RCC 7860 (cell line): ENCODE data around the gene ZNF326.

Experiments
- DNase-seq: peaks from one replicate; pipeline ENCODE4 v3.0.0-alpha.2; 2015; ENCODE audit warnings: low spot score
- FAIRE-seq: peaks from 2 replicates; lab custom pipeline; 2012; peaks lifted over from hg19 to GRCh38; lab: Jason Lieb, UNC

Gene ZNF326

DNA sequence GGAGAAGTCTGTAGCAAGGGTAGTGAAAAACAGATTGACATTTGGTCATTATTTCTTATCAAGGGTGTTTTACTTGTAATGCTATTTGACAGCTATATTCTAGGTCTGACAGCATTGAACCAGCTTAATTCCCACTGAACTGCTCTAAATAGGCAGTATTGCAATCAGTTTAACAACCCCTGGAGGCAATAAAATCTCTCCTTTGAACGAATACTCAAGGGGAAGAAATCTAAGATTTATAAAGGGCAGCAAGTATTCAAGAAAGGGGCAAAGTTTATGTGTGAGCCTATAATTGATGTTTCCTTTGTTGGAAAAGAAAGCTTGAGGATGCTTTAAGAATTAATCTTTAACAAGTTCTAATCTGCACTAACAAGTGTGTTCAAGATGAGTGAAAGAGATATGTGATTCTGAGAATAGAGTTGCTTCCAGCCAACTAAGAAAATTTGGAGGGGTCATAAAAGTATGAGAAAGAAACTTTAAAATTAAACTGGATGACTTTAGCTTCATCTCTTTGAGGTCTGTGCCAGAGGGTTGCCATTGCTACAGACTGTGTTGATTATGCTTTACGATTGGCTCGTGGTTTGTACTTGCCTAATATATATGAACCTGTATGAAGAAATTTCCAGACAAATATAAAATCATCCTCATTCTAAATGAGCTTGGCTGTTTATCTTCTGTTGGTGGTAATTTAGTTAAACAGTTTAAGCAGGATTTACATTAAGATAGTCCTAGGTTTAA lies 72.5 kb downstream of the ZNF326 start:
- no peak for FAIRE-seq
- DNase-seq: no peak

DNA sequence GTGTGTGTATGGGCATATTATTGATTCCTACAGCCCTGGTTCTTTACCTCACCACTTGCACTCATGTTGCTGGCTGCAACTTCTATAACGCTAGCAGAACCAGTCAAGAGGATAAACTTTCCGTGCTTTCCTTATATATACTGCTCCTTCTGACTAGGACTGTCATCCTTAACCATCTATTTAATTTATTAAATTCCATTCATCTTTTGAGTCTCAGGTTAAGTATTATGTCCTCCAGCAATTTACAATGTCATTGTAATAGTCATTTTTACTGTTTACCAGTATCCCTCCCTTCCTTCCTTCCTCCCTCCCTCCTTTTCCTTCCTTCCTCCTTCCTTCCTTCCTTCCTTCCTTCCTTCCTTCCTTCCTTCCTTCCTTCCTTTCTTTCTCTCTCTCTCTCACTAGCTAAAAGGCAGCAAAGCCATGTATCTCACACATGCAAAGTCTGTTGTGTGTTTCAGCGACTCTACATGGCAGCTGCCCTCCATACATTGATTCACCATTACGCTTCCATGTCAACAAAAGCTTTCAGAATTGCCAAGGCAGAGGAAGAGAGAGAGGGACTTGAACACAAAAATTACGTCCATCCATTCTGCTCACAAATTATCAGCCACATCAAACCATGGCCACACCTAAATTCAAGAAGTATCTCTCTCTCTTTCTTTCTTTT lies 73.8 kb downstream of the ZNF326 start:
- no peak for FAIRE-seq
- no peak for DNase-seq

DNA sequence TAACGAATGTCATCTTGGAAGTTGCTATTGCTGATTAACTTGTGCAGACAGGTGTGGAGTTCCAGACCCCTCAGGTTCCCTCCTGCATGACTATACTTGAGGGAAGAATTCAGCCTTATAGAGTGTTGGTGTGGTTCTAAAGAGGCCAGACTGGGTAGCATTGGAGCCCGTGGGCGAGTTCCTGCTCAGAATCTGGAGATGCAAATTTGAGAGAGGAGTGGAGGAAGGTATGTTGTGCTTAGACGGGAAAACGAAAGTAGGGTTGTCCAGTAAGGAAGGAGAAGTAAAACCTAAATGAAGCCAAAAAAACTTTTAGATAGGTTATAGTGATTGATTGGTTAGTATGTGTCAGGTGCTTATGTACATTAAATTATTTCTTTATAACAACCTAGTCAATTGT lies 79.2 kb downstream of the ZNF326 start:
- no peak for DNase-seq
- FAIRE-seq: no peak

DNA sequence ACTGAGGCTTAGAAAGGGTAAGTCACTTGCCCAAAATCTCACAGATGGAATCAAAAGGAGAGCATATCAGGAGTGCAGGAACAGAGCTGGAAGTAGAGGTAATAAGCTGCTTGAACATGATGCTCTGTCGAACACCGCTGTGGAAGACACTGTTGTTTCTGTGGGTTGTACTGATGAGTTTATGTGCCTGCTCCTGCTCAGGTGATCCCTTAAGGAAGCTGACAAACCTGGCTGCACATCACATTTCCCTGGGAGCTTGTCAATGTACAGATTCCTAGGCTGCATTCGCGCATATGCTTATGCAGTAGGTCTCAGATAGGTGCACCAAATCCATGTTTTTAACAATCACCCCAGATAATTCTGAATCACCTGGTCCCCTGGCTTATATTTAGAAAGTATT lies 79.7 kb downstream of the ZNF326 start:
- DNase-seq (no peak), FAIRE-seq (no peak)

GRCh38 chr1:90074970-90075391 lies 80.1 kb downstream of the ZNF326 start:
- FAIRE-seq: no peak

DNA sequence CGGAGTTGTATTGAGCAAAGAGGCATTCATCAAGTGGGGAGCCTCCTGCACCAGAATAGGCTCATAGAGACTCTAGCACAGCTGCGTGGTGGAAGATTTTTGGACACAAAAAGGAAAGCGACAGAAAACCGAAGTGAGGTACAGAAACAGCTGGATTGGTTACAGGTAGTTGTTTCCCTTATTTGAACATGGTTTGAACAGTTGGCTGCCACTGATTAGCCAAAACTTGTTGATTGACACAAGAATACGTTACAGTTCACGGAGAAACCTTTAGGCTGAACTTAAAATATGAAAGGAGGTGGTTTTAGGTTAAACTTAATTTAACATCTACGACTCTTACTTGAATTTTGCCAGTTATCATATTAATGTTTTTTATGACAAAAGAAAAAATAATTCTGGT lies 89.1 kb downstream of the ZNF326 start:
- DNase-seq (no peak), FAIRE-seq (no peak)

More at GRCh38 chr1:90074970-90075391, 80.1 kb downstream of the ZNF326 start:
- no peak for DNase-seq
